Motor neuron (in vitro differentiated cells): Measurements from ENCODE around the gene CCDC88C. TPM values are rescaled to one million over a fixed set of nuclear protein-coding genes. Genes with fewer than 3 reads are reported as not detected.
"Not testable (repeated sequence)": the region's sequence is repeated elsewhere in the genome, so short reads cannot be mapped to it uniquely, and the experiment has no call there.

Experiments
- ATAC-seq, 8 experiments: fragments of 200-7000 bp; cut with Tn5 transposase; replicated peaks in 6 of 8; 2 replicates each; pipeline ENCODE4 v1.8.0; 2021; ENCODE audit warnings: mild to moderate bottlenecking in 8 of 8, moderate library complexity in 8 of 8
- H3K27ac ChIP-seq, 2 donors: fragments of 250-450 bp; sonication (Bioruptor Pico); 2 replicates each; pipeline ENCODE4 v1.9.0; 2021; ENCODE audit warnings: antibody characterized with exemption in 2 of 2, mild to moderate bottlenecking in 2 of 2, moderate library complexity in 1 of 2
- H3K4me1 ChIP-seq, 2 donors: fragments of 250-450 bp; sonication (Bioruptor Pico); replicated peaks in 1 of 2; 2 replicates each; pipeline ENCODE4 v1.6.1; 2021; ENCODE audit warnings: antibody characterized with exemption in 2 of 2, mild to moderate bottlenecking in 2 of 2, moderate library complexity in 1 of 2
- H3K4me3 ChIP-seq, 5 donors: fragments of 250-450 bp; sonication (Bioruptor Pico); 2 replicates each; pipeline ENCODE4 v1.9.0; 2021; ENCODE audit warnings: antibody characterized with exemption in 5 of 5, mild to moderate bottlenecking in 5 of 5, moderate library complexity in 4 of 5
- WGBS, 10 experiments: fragments of 450-650 bp; shearing (Covaris generic); methylation state at CpG; one replicate each; pipeline ENCODE4 v1.0.0; 2022; 5-methylcytosine and 5-hydroxymethylcytosine counted together
- in situ Hi-C, 9 experiments: fragments of 400-800 bp; cut with MboI; loops; one replicate each; pipeline ENCODE4 v1.15.0; 2021; ENCODE audit warnings: low sequenced_read_pairs in 9 of 9, low pct_unique_long_range_greater_than_20kb in 2 of 9; ENCODE audit not compliant: unreplicated experiment in 9 of 9
- total RNA-seq, 8 experiments: library from RNA; unstranded; fragments of 300-600 nt; gene quantifications; 2 replicates each; pipeline versions ENCODE4 v1.2.3 to v1.2.4, GENCODE V29; 2022

CCDC88C gene
- total RNA-seq, 8 experiments from 2014 or later: 2.6 to 25.2 (median 10.5) TPM

DNA sequence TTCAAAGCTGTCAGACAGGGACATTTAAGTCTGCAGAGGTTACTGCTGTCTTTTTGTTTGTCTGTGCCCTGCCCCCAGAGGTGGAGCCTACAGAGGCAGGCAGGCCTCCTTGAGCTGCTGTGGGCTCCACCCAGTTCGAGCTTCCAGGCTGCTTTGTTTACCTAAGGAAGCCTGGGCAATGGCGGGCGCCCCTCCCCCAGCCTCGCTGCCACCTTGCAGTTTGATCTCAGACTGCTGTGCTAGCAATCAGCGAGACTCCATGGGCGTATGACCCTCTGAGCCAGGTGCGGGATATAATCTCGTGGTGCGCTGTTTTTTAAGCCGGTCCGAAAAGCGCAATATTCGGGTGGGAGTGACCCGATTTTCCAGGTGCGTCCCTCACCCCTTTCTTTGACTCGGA is 18.6 kb upstream of the CCDC88C start:
- H3K4me1 ChIP-seq, H3K27ac ChIP-seq, H3K4me3 ChIP-seq, ATAC-seq, in situ Hi-C loops: not testable (repeated sequence)
- WGBS, 10 experiments: 72 to 92% (median 91%) methylated on average over 2 to 9 of the region's 16 CpGs; no CpG with 5 or more reads in 6 of the 10 experiments

DNA sequence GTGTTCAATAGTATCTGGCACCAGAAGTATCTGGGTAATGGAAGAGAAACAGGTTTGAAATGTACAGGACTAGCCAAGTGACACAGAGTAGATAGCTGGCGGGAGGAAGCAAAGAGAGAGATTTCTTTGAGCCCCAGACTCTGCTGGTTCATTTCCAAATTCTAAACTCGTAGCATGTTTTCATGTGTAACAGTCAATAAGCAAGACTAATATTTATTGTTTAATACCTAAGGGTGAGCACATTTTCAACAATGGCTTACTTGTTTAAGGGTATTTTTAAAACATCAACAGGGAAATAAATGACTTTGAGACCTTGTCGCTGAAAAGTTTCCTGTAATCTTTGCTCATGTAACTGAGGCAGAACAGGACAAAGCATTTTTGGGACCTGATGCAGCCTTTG is 11.8 kb upstream of the CCDC88C start:
- in situ Hi-C loops: no loop called here
- WGBS, 10 experiments: 48 to 100% (median 90%) methylated on average over 1 to 3 of the region's 3 CpGs
- Histone ChIP-seq H3K4me3 (no peak overlapping the region), H3K4me1 (no peaks in the 10 kb centered on the region), H3K27ac (no peak overlapping the region)
- ATAC-seq: no peak

GRCh38 chr14:91428931-91429330 is 11.3 kb upstream of the CCDC88C start:
- 50 to 80% (median 68%) methylated on average over 1 of the region's 1 CpG; no CpG with 5 or more reads in 6 of the 10 experiments for WGBS, 10 experiments
- H3K27ac ChIP-seq, H3K4me1 ChIP-seq, ATAC-seq, H3K4me3 ChIP-seq, in situ Hi-C loops: not testable (repeated sequence)

- H3K27ac ChIP-seq, H3K4me1 ChIP-seq, H3K4me3 ChIP-seq, ATAC-seq, in situ Hi-C loops: not testable (repeated sequence)
- WGBS, 10 experiments: 51 to 100% (median 76%) methylated on average over 2 to 6 of the region's 9 CpGs; no CpG with 5 or more reads in 4 of the 10 experiments
Observed at GRCh38 chr14:91425531-91425944, 7.9 kb upstream of the CCDC88C start.

GRCh38 chr14:91424813-91425530 is 7.4 kb upstream of the CCDC88C start:
- 60 to 100% (median 87%) methylated on average over 1 to 7 of the region's 9 CpGs for whole genome bisulfite sequencing, 10 experiments
- H3K27ac ChIP-seq: no peak overlapping the region
- in situ Hi-C loops: loop anchor here in 1 of 9 experiments (25.0 kb wide), 1 partner anchor 113 kb away; no protein-coding TSS in a partner anchor
- ATAC-seq: no peak
- no peak overlapping the region for H3K4me3 ChIP-seq
- H3K4me1 ChIP-seq: no peaks in the 10 kb centered on the region

DNA sequence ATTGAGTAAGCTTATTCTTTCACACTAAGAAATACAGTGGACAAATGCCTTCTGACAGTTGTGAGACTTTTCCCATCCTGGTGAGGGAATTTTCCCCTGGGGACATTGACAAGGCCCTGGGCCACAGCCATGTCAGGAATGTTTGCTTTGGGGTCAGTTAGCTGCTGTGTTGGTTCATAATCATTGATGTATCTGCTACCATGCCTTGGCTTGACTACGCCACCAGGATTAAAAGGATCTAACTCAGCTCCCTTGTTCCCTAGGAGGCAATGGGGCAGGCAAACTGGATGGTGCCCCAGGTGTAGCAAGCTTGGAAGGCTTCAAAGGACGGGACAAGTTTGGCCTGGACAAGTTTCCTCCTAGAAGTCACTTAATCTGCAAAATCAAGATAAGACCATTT is 3.1 kb upstream of the CCDC88C start:
- Histone ChIP-seq H3K4me1 (peaks cover 4 to 10% of the 10 kb centered on the region in 2 donors), H3K27ac (no peak overlapping the region), H3K4me3 (no peak overlapping the region)
- 0 to 100% (median 80%) methylated on average over 1 to 2 of the region's 2 CpGs; no CpG with 5 or more reads in 1 of the 10 experiments for WGBS, 10 experiments
- in situ Hi-C loops: loop anchor here in 1 of 9 experiments (25.0 kb wide), 1 partner anchor 108 kb away; no protein-coding TSS in a partner anchor
- no peak for ATAC-seq

GRCh38 chr14:91419451-91419850 is 1.8 kb upstream of the CCDC88C start:
- in situ Hi-C loops: loop anchor here in 2 of 9 experiments (10.0 to 25.0 kb wide), 2 partner anchors 95 to 107 kb away; no protein-coding TSS in a partner anchor
- Histone ChIP-seq H3K27ac (no peak overlapping the region), H3K4me1 (peaks cover 13 to 15% of the 10 kb centered on the region in 2 donors), H3K4me3 (no peak overlapping the region)
- peak in 2 of 8 experiments; percentile 8 for ATAC-seq
- 0 to 100% (median 50%) methylated on average over 1 to 3 of the region's 3 CpGs; no CpG with 5 or more reads in 1 of the 10 experiments for WGBS, 10 experiments

GRCh38 chr14:91419044-91419397 is 1.4 kb upstream of the CCDC88C start:
- ATAC-seq: no peak
- in situ Hi-C loops: loop anchor here in 2 of 9 experiments (10.0 to 25.0 kb wide), 2 partner anchors 94 to 107 kb away; no protein-coding TSS in a partner anchor
- Histone ChIP-seq H3K27ac (no peak overlapping the region), H3K4me1 (peaks cover 14 to 15% of the 10 kb centered on the region in 2 donors), H3K4me3 (no peak overlapping the region)
- 18 to 100% (median 79%) methylated on average over 1 to 11 of the region's 12 CpGs; no CpG with 5 or more reads in 5 of the 10 experiments for WGBS, 10 experiments

DNA sequence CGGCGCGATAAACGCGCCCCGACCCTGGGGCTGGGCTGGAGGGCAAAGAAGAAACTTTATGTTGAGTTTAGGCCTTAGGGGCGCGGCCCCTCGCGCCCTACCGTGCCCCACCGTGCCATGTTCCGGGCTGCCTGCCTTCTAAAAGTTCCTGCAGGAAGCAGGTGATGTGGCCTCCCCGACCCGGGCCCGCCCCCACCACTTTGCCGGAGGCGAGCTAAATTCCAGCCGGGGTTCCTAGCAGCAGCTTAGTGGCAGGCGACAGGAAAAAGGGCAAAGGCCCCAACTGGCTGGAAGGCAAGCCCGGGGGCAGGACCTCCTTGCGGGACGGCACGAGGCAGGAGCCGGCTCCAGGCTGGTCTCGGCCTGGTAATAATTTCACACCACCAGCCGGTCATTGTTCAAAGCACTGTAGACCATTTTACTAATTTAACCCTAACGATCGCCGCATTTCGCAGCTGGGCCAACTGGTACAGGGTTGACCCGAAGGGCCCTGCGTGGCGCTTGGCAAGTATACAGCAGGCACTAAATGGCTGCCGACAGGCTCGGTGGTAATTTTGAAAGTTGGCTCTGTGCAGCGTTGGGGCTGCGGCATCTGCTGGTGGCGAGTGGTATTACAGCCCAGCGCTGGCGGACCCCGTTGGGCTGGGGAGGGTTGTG is 895 bp upstream of the CCDC88C start:
- in situ Hi-C loops: loop anchor here in 2 of 9 experiments (10.0 to 25.0 kb wide), 2 partner anchors 94 to 106 kb away; no protein-coding TSS in a partner anchor
- H3K4me3 ChIP-seq: peak overlapping the region; percentile 70 to 90 (median 83)
- H3K4me1 ChIP-seq: peaks cover 14 to 15% of the 10 kb centered on the region in 2 donors
- WGBS, 10 experiments: 0 to 33% (median 8%) methylated on average over 3 to 15 of the region's 42 CpGs; no CpG with 5 or more reads in 5 of the 10 experiments
- H3K27ac ChIP-seq: no peak overlapping the region
- ATAC-seq: peak; percentile 11 to 60 (median 23)

GRCh38 chr14:91417983-91418386 is 365 bp upstream of the CCDC88C start:
- peak overlapping the region in 1 of 2 donors; percentile 58 for H3K27ac ChIP-seq
- H3K4me3 ChIP-seq: peak overlapping the region; percentile 70 to 90 (median 83)
- 3% methylated on average over 13 of the region's 53 CpGs; no CpG with 5 or more reads in 9 of the 10 experiments for WGBS, 10 experiments
- peaks cover 14 to 15% of the 10 kb centered on the region in 2 donors for H3K4me1 ChIP-seq
- in situ Hi-C loops: loop anchor here in 2 of 9 experiments (10.0 to 25.0 kb wide), 2 partner anchors 93 to 106 kb away; no protein-coding TSS in a partner anchor
- peak in 7 of 8 experiments; percentile 59 to 76 (median 69) for ATAC-seq

DNA sequence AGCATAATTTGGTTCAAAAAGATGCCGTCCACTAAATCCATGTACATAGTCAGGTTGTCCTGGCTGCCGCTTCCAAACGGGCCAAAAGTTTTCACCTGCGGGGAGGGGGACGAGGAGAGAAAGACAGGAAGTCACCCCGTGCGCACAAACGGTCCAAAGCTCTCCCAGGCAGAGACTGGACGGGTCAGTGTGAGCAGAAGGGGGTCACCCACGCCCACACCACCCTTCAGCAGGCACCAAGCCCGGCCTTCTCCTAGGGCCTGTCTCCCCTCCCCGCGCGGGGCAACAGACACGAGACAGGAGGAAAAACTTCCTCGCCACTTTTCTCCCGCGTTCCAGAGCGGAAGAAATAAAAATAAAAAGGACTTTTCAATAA is 888 bp downstream of the CCDC88C start:
- no peak for ATAC-seq
- H3K4me3 ChIP-seq: peak overlapping the region; percentile 70 to 90 (median 83)
- H3K4me1 ChIP-seq: peaks cover 14 to 15% of the 10 kb centered on the region in 2 donors
- H3K27ac ChIP-seq: no peak overlapping the region
- in situ Hi-C loops: loop anchor here in 2 of 9 experiments (10.0 to 25.0 kb wide), 2 partner anchors 92 to 104 kb away; no protein-coding TSS in a partner anchor
- WGBS, 10 experiments: 0 to 60% (median 0%) methylated on average over 1 to 8 of the region's 19 CpGs; no CpG with 5 or more reads in 4 of the 10 experiments

DNA sequence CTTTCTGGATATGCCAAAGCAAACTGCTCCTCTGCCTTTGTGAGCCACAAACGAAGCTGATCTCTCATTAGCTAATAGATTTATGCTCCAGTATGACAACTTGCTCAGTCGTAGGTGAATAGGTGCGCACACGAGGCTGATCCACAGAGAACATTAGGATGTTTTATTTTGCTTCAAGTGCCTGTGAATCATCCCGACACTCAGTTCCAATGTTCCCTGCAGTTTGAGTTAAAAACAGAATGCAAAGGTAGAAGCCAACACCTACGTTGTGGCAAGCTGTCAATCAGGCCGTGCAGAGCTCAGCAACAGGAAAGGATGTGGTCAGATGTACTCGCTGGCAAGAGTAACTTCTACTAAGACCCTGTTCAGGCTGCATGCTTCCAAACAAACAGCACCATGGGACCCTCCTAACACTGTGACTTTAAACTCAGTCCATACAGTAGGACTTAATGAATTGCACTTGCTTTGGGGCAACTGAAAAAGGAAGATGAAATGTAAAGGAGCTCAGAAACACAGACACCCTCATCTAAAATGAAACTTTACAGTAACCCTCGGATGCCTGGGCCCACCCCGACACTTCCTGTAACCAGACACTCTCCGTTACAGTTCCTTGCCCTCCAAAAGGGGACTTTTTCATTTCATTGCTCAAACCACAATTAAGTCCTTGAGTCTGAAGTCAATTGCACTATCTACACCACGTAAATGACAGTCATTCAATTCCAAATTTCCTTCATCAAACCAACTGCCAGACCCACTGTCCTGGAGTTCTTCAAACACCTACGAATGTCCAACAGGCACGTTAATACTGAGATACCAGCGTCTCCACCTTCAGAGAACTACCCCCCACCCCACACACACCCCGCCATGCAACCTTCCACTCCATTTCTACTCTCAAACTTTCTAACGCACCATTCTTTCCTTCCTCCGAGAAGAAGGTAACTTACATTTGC is 1.6 kb downstream of the CCDC88C start:
- H3K4me3 ChIP-seq: peak overlapping the region; percentile 70 to 90 (median 83)
- WGBS, 10 experiments: 13 to 92% (median 45%) methylated on average over 2 to 16 of the region's 18 CpGs
- peaks cover 15 to 16% of the 10 kb centered on the region in 2 donors for H3K4me1 ChIP-seq
- peak in 1 of 8 experiments; percentile 13 for ATAC-seq
- no peak overlapping the region for H3K27ac ChIP-seq
- in situ Hi-C loops: loop anchor here in 2 of 9 experiments (10.0 to 25.0 kb wide), 2 partner anchors 91 to 104 kb away; no protein-coding TSS in a partner anchor
